GM12891 (cell line): Measurements from ENCODE around the gene SARDH.

Experiments
- DNase-seq: peaks from one replicate; pipeline ENCODE4 v3.0.0; 2011; ENCODE audit warnings: low spot score; ENCODE audit not compliant: insufficient read length
- FAIRE-seq: peaks from 2 replicates; lab custom pipeline; 2011; peaks lifted over from hg19 to GRCh38; lab: Jason Lieb, UNC
- PAX5 ChIP-seq: IDR thresholded peaks from 2 replicates; pipeline ENCODE4 v1.6.1; 2011; ENCODE audit warnings: low read length, moderate library complexity, mild to moderate bottlenecking; ENCODE audit not compliant: insufficient read depth, severe bottlenecking
- POLR2A ChIP-seq: IDR thresholded peaks from 2 replicates; pipeline ENCODE4 v1.6.1; 2011; ENCODE audit warnings: low read depth, low read length, control low read depth
- POLR2AphosphoS5 ChIP-seq: IDR thresholded peaks from 2 replicates; pipeline ENCODE4 v1.6.1; 2011; ENCODE audit warnings: low read depth, low read length, control low read depth
- POU2F2 ChIP-seq: IDR thresholded peaks from 2 replicates; pipeline ENCODE4 v1.6.1; 2011; ENCODE audit warnings: low read depth, mild to moderate bottlenecking, control low read depth, low read length, moderate library complexity
- SPI1 ChIP-seq: IDR thresholded peaks from 2 replicates; pipeline ENCODE4 v1.6.1; 2011; ENCODE audit warnings: low read depth, low read length, control low read depth
- TAF1 ChIP-seq: IDR thresholded peaks from 2 replicates; pipeline ENCODE4 v1.6.1; 2011; ENCODE audit warnings: low read depth, low read length, control low read depth

The SARDH gene

GRCh38 chr9:133671371-133671770 is 66.8 kb downstream of the SARDH start:
- DNase-seq (no peak), FAIRE-seq (no peak)
- TF ChIP-seq PAX5: no peak
- no peak for TF ChIP-seq SPI1
- no peak for TF ChIP-seq TAF1
- no peak for TF ChIP-seq POLR2A
- TF ChIP-seq POLR2AphosphoS5: no peak
- no peak for TF ChIP-seq POU2F2

GRCh38 chr9:133670466-133670865 is 67.7 kb downstream of the SARDH start:
- no peak for FAIRE-seq
- TF ChIP-seq SPI1 (no peak), PAX5 (no peak), TAF1 (no peak), POLR2AphosphoS5 (no peak), POLR2A (no peak), POU2F2 (no peak)
- no peak for DNase-seq

- DNase-seq (no peak), FAIRE-seq (no peak)
- TF ChIP-seq POU2F2: no peak
- no peak for TF ChIP-seq POLR2A
- TF ChIP-seq PAX5: no peak
- no peak for TF ChIP-seq SPI1
- TF ChIP-seq POLR2AphosphoS5: no peak
- no peak for TF ChIP-seq TAF1
These were observed 68.9 kb downstream of the SARDH start for GRCh38 chr9:133669182-133669801.

- no peak for FAIRE-seq
- no peak for DNase-seq
- TF ChIP-seq SPI1 (no peak), TAF1 (no peak), PAX5 (no peak), POLR2AphosphoS5 (no peak), POLR2A (no peak), POU2F2 (no peak)
These were observed 70.2 kb downstream of the SARDH start for GRCh38 chr9:133667759-133668450.

- TF ChIP-seq TAF1 (no peak), POLR2AphosphoS5 (no peak), POLR2A (no peak), POU2F2 (no peak), SPI1 (no peak), PAX5 (no peak)
- DNase-seq (no peak), FAIRE-seq (no peak)
These were observed 71.3 kb downstream of the SARDH start for GRCh38 chr9:133666845-133667244.

GRCh38 chr9:133666387-133666786 is 71.8 kb downstream of the SARDH start:
- no peak for FAIRE-seq
- DNase-seq: no peak

DNA sequence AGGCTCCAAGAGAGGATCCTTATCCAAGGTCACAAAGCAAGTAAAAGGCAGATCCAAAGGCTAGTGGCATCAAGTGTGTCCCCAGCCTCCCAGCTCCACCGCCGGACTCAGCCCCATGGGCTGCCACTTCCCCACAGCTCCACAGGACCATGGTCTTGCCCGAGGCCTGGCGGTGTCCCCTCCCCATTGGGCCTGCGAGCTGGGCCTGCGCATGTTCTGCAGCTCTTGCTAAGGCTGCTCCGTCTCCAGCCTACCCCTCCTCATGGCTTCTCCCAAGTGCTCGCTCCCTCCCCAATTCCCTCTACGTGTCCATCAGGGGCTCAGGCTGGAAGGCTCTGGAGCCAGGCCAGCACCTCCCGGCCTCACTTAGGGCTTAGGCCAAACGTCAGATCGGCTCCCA is 72.6 kb downstream of the SARDH start:
- no peak for TF ChIP-seq SPI1
- TF ChIP-seq POLR2A: no peak
- TF ChIP-seq POU2F2: no peak
- TF ChIP-seq PAX5: no peak
- TF ChIP-seq POLR2AphosphoS5: no peak
- TF ChIP-seq TAF1: no peak
- no peak for FAIRE-seq
- DNase-seq: no peak

More at GRCh38 chr9:133666387-133666786, 71.8 kb downstream of the SARDH start:
- TF ChIP-seq POLR2A (no peak), TAF1 (no peak), PAX5 (no peak), POLR2AphosphoS5 (no peak), POU2F2 (no peak), SPI1 (no peak)

DNA sequence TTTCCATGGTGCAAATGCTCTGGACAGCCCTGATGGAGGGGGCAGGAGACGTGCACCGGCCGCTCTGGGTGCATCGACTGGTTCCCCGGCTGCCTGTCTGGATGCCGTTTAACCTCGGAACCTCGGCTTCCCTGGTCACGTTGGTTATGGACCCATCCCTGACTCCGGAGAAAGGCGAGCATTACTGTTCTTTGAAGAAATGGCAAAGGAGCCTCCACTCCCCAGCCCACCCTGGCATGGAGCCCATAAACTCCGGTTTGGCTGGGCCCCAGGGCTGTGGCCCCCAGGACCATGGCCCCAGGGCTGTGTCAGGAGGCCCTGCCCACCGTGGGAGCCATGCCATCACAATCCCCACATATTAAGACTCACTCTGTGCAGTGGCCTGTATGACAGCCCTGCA is 73.1 kb downstream of the SARDH start:
- FAIRE-seq (no peak), DNase-seq (no peak)
- TF ChIP-seq PAX5: no peak
- no peak for TF ChIP-seq POLR2AphosphoS5
- no peak for TF ChIP-seq POLR2A
- TF ChIP-seq TAF1: no peak
- no peak for TF ChIP-seq POU2F2
- TF ChIP-seq SPI1: no peak

DNA sequence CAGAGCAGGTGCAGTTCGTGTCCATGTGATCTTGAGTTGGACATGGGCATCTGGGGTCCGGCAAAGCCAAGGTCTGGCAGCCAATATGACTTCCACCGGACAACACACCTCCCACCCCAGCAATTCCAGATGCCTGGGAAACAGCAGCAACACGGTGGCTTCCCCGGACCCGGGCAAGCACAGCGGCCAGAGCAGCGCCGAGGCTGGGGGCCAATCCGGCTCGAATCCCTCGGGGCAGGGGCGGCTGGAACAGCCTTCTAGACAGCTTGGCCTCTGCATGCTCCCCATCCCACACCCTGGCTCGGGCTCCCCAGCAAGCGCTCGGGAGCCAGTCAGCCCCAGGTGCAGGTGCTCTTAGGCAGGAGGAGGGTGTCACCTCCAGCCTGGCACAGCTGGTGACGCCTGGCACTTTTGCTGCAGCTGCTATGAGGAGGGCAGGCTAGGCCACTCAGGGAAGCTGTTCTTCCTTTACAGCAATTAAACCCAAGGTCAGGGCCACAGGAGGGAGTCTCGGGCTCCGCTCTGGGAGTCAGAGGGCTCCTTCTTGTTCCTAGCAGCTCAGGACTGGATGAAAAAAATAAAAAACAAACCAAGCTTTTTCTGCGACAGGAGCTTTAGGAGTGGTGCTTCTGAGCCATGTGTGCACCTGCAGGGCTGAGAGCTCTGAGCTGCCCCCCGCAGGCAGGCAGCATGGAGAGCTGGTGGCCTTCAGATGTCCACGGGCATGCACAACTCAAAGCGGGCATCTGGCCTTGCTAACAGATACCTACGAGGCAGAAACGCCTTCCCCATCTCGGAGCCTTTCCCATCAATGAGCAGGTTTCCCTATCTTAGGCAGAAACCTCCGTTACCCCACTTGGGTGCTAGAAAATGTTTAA is 73.7 kb downstream of the SARDH start:
- FAIRE-seq (no peak), DNase-seq (no peak)
- TF ChIP-seq POLR2A (no peak), POLR2AphosphoS5 (no peak), SPI1 (no peak), POU2F2 (no peak), PAX5 (no peak)
